SK-N-SH (cell line): ENCODE data around the gene NUMA1. TPM values are rescaled to one million over a fixed set of nuclear protein-coding genes. Genes with fewer than 3 reads are reported as not detected.
A peak's percentile ranks its signal among the peaks of the same experiment; 100 is the strongest.

Experiments
- CTCF ChIA-PET: fragments of 300-600, 350-600 bp; formaldehyde crosslinking; extraction: SDS; loops from one replicate; lab custom pipeline; 2021; lab: Yijun Ruan, JAX
- POLR2A ChIA-PET: fragments of 350-600 bp; sonication (Branson Sonifier 250); formaldehyde crosslinking; extraction: SDS; loops from one replicate; lab custom pipeline; 2020; ENCODE audit warnings: antibody characterized with exemption, inconsistent platforms; lab: Yijun Ruan, JAX
- DNase-seq: peaks from one replicate; pipeline ENCODE4 v3.0.0; 2012
- H2AFZ ChIP-seq: fragments of 200-600 bp; sonication (generic); 2 replicates; pipeline ENCODE4 v1.8.1; 2016; ENCODE audit warnings: antibody characterized with exemption, mild to moderate bottlenecking, low read depth
- H3F3A ChIP-seq: fragments of 200-600 bp; sonication (generic); replicated peaks from 2 replicates; pipeline ENCODE3; 2016; ENCODE audit warnings: antibody characterized with exemption, mild to moderate bottlenecking; ENCODE audit not compliant: insufficient read depth
- H3K27ac ChIP-seq, 2 experiments: fragments of 200-500 bp in 1 of 2; fragments of 200-600 bp in 1 of 2; sonication (Bioruptor generic) in 1 of 2; sonication (generic), shearing (Covaris generic) in 1 of 2; 2 replicates each; pipeline versions ENCODE4 v1.5.1 to v1.6.1; 2014 to 2016; ENCODE audit warnings: low read depth in 2 of 2, inconsistent platforms in 1 of 2, low read length in 1 of 2, mild to moderate bottlenecking in 1 of 2, mixed read lengths in 1 of 2
- H3K27me3 ChIP-seq: fragments of 200-600 bp; sonication (generic), shearing (Covaris generic); 2 replicates; pipeline ENCODE4 v1.6.1; 2016; ENCODE audit warnings: mixed run types; ENCODE audit not compliant: insufficient read depth
- H3K36me3 ChIP-seq, 2 experiments: fragments of 200-500 bp in 1 of 2; fragments of 200-600 bp in 1 of 2; sonication (Bioruptor generic) in 1 of 2; sonication (generic) in 1 of 2; replicated peaks in 1 of 2; 2 replicates each; pipeline versions ENCODE3 to v1.5.1; 2014 to 2016; ENCODE audit warnings: low read length in 1 of 2, mild to moderate bottlenecking in 1 of 2; ENCODE audit not compliant: insufficient read depth in 2 of 2, control insufficient read depth in 1 of 2
- H3K4me1 ChIP-seq, 2 experiments: fragments of 200-500 bp in 1 of 2; fragments of 200-600 bp in 1 of 2; sonication (Bioruptor generic) in 1 of 2; sonication (generic), shearing (Covaris generic) in 1 of 2; 2 replicates each; pipeline versions ENCODE4 v1.5.1 to v1.6.1; 2014 to 2016; ENCODE audit warnings: low read depth in 1 of 2, low read length in 1 of 2, mixed run types in 1 of 2; ENCODE audit not compliant: insufficient read depth in 2 of 2, control insufficient read depth in 1 of 2
- H3K4me2 ChIP-seq: fragments of 200-600 bp; sonication (generic), shearing (Covaris generic); 2 replicates; pipeline ENCODE4 v1.6.1; 2017; ENCODE audit warnings: mixed run types
- H3K4me3 ChIP-seq, 2 experiments: fragments of 200-500 bp in 1 of 2; fragments of 200-600 bp in 1 of 2; sonication (Bioruptor generic) in 1 of 2; sonication (generic), shearing (Covaris generic) in 1 of 2; 2 replicates each; pipeline versions ENCODE4 v1.5.1 to v1.8.1; 2014 to 2016; ENCODE audit warnings: low read depth in 2 of 2, inconsistent platforms in 1 of 2, low read length in 1 of 2, mild to moderate bottlenecking in 1 of 2, mixed read lengths in 1 of 2, moderate library complexity in 1 of 2
- H3K79me2 ChIP-seq: fragments of 200-600 bp; sonication (generic); 2 replicates; pipeline ENCODE4 v1.8.1; 2017; ENCODE audit warnings: mild to moderate bottlenecking; ENCODE audit not compliant: insufficient read depth
- H3K9ac ChIP-seq: fragments of 200-600 bp; sonication (generic); 2 replicates; pipeline ENCODE4 v1.6.1; 2017; ENCODE audit warnings: mixed run types
- H3K9me2 ChIP-seq: fragments of 200-600 bp; sonication (generic); 2 replicates; pipeline ENCODE4 v1.6.1; 2017; ENCODE audit warnings: mixed run types
- H3K9me3 ChIP-seq: fragments of 200-600 bp; sonication (generic); 2 replicates; pipeline ENCODE4 v1.6.1; 2017; ENCODE audit warnings: mixed run types, mild to moderate bottlenecking, moderate library complexity
- H4K20me1 ChIP-seq: fragments of 200-600 bp; sonication (generic); 2 replicates; pipeline ENCODE4 v1.6.1; 2017; ENCODE audit warnings: mild to moderate bottlenecking, mixed run types; ENCODE audit not compliant: insufficient read depth
- CHD2 ChIP-seq: fragments of 150-350 bp; IDR thresholded peaks from 2 replicates; pipeline ENCODE4 v1.6.1; 2018; ENCODE audit warnings: low read length; ENCODE audit not compliant: partially characterized antibody
- EP300 ChIP-seq, 2 experiments: IDR thresholded peaks; 2 replicates each; pipeline versions ENCODE4 v1.4.0 to v1.6.1; 2012; ENCODE audit warnings: borderline replicate concordance in 1 of 2, low read depth in 1 of 2, low read length in 1 of 2
- EZH2phosphoT487 ChIP-seq: fragments of 200-600 bp; sonication (generic); IDR thresholded peaks from 2 replicates; pipeline ENCODE4 v1.6.1; 2017; ENCODE audit warnings: low read depth, mixed run types, mild to moderate bottlenecking, antibody characterized with exemption, moderate library complexity, borderline replicate concordance
- FOXJ3 ChIP-seq: sonication (generic); formaldehyde crosslinking; IDR thresholded peaks from 2 replicates; pipeline ENCODE4 v1.5.1; 2020; ENCODE audit warnings: mild to moderate bottlenecking, missing genetic modification reagents
- JUND ChIP-seq: IDR thresholded peaks from 2 replicates; pipeline ENCODE4 v1.4.0; 2012
- NFIC ChIP-seq: IDR thresholded peaks from 2 replicates; pipeline ENCODE4 v1.4.0; 2012; ENCODE audit warnings: borderline replicate concordance
- NRF1 ChIP-seq: IDR thresholded peaks from 2 replicates; pipeline ENCODE4 v1.6.1; 2012; ENCODE audit warnings: low read depth, mild to moderate bottlenecking, low read length
- RFX5 ChIP-seq: IDR thresholded peaks from 2 replicates; pipeline ENCODE4 v1.6.1; 2012; ENCODE audit warnings: mild to moderate bottlenecking, improper control_type of control experiment, low read length
- RXRA ChIP-seq: IDR thresholded peaks from 2 replicates; pipeline ENCODE4 v1.4.0; 2012; ENCODE audit warnings: low read depth, mild to moderate bottlenecking, borderline replicate concordance
- SMC3 ChIP-seq: IDR thresholded peaks from 2 replicates; pipeline ENCODE4 v1.6.1; 2012; ENCODE audit warnings: low read depth, low read length, improper control_type of control experiment
- TAF1 ChIP-seq: IDR thresholded peaks from 2 replicates; pipeline ENCODE4 v1.6.1; 2012; ENCODE audit warnings: low read depth, mild to moderate bottlenecking, low read length, moderate library complexity, borderline replicate concordance
- TCF12 ChIP-seq: IDR thresholded peaks from 2 replicates; pipeline ENCODE4 v1.4.0; 2012
- TEAD4 ChIP-seq: IDR thresholded peaks from 2 replicates; pipeline ENCODE4 v1.4.0; 2012; ENCODE audit warnings: mild to moderate bottlenecking, borderline replicate concordance; ENCODE audit not compliant: insufficient read depth
- WGBS: methylation state at CpG from one replicate; pipeline ENCODE4 v1.1.6; 2017; ENCODE audit warnings: low lambda C conversion rate; 5-methylcytosine and 5-hydroxymethylcytosine counted together
- polyA plus RNA-seq, 3 experiments: library from polyadenylated mRNA; depleted of rRNA; stranded (reverse); fragments of >200 nt; gene quantifications; 2 replicates each; pipeline ENCODE4 v1.2.3, GENCODE V29; 2012
- TF ChIP-seq, protein P1 (sequence below): IDR thresholded peaks from 2 replicates; pipeline ENCODE4 v1.4.0; 2012; ENCODE audit warnings: low read depth, borderline replicate concordance
- TF ChIP-seq, protein P2 (sequence below): IDR thresholded peaks from 2 replicates; pipeline ENCODE4 v1.4.0; 2012; ENCODE audit warnings: low read depth
- TF ChIP-seq, protein P3 (sequence below): IDR thresholded peaks from 2 replicates; pipeline ENCODE4 v1.6.1; 2012; ENCODE audit warnings: mild to moderate bottlenecking, low read depth, low read length, moderate library complexity

Gene NUMA1
- polyA plus RNA-seq, 1 of the 3 experiments (the other 2 are of a cell fraction), result 111 TPM

DNA sequence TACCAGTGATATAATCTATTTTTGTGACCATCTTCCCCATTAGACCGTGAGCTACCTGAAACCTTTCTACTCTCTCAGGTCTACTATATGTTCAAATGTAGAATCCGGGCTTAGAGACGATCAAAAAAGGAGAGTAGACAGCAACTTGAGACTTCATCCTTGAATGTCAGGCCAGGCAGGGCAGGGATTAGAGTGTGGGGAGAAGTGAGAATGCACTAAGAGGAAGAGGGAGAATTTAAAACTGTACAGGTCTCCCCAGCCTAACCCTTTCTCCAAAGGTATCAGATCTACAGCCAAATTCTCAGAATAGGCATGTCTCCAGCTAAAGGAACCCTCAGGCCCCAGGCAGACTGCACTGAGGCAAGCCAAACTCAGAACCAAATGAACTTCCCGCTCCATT, 21.8 kb upstream of the NUMA1 start:
- CTCF ChIA-PET, result interaction anchor here (0.6 to 16.4 kb wide), 11 partner anchors 9 to 378 kb away, joined by 3 to 416 read pairs (median 5); partner anchors contain the start of gene CLPB
- Histone ChIP-seq H3K4me3 (peak overlapping the region; percentile 88 to 89), H3K27me3 (no peaks in the 10 kb centered on the region), H3K27ac (peak overlapping the region; percentile 89 to 97; a peak in 3 of 4 replicates), H3K9me2 (no peaks in the 10 kb centered on the region), H3K4me1 (peaks cover 4 to 28% of the 10 kb centered on the region in 2 experiments; a peak in 2 of 4 replicates), H4K20me1 (no peaks in the 10 kb centered on the region), H3K9ac (peak overlapping the region; percentile 93), H3K9me3 (no peaks in the 10 kb centered on the region), H3K79me2 (peaks cover 42% of the 10 kb centered on the region), H3K36me3 (peaks cover 9 to 39% of the 10 kb centered on the region in 2 experiments), H3K4me2 (peak overlapping the region; percentile 96), H3F3A (peaks cover 9% of the 10 kb centered on the region), H2AFZ (no peak overlapping the region)
- no peak for DNase-seq
- TF ChIP-seq, protein P1, sequence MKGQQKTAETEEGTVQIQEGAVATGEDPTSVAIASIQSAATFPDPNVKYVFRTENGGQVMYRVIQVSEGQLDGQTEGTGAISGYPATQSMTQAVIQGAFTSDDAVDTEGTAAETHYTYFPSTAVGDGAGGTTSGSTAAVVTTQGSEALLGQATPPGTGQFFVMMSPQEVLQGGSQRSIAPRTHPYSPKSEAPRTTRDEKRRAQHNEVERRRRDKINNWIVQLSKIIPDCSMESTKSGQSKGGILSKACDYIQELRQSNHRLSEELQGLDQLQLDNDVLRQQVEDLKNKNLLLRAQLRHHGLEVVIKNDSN, result no peak
- TF ChIP-seq EP300 (IDR thresholded peaks at IDR 0.05; ENCODE audit: borderline replicate concordance in 1 of 2, low read depth in 1 of 2, low read length in 1 of 2), result no peak
- TF ChIP-seq, protein P2, sequence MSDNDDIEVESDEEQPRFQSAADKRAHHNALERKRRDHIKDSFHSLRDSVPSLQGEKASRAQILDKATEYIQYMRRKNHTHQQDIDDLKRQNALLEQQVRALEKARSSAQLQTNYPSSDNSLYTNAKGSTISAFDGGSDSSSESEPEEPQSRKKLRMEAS, result no peak
- TF ChIP-seq JUND, result no peak
- no peak for TF ChIP-seq FOXJ3 (CRISPR knock-in tag)
- TF ChIP-seq SMC3, result no peak
- no peak for TF ChIP-seq TCF12
- no peak for TF ChIP-seq NFIC
- no peak for TF ChIP-seq TAF1
- TF ChIP-seq RFX5, result no peak
- TF ChIP-seq NRF1, result no peak
- TF ChIP-seq TEAD4, result no peak
- TF ChIP-seq, protein P3, sequence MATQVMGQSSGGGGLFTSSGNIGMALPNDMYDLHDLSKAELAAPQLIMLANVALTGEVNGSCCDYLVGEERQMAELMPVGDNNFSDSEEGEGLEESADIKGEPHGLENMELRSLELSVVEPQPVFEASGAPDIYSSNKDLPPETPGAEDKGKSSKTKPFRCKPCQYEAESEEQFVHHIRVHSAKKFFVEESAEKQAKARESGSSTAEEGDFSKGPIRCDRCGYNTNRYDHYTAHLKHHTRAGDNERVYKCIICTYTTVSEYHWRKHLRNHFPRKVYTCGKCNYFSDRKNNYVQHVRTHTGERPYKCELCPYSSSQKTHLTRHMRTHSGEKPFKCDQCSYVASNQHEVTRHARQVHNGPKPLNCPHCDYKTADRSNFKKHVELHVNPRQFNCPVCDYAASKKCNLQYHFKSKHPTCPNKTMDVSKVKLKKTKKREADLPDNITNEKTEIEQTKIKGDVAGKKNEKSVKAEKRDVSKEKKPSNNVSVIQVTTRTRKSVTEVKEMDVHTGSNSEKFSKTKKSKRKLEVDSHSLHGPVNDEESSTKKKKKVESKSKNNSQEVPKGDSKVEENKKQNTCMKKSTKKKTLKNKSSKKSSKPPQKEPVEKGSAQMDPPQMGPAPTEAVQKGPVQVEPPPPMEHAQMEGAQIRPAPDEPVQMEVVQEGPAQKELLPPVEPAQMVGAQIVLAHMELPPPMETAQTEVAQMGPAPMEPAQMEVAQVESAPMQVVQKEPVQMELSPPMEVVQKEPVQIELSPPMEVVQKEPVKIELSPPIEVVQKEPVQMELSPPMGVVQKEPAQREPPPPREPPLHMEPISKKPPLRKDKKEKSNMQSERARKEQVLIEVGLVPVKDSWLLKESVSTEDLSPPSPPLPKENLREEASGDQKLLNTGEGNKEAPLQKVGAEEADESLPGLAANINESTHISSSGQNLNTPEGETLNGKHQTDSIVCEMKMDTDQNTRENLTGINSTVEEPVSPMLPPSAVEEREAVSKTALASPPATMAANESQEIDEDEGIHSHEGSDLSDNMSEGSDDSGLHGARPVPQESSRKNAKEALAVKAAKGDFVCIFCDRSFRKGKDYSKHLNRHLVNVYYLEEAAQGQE, result no peak
- no peak for TF ChIP-seq RXRA
- no peak for TF ChIP-seq CHD2
- no peak for TF ChIP-seq EZH2phosphoT487
- 30% methylated on average over 4 of the region's 4 CpGs for WGBS
- POLR2A ChIA-PET, result interaction anchor here (2.3 kb wide), 1 partner anchor 10 kb away, joined by 11 read pairs; the partner anchor contains the start of gene ANAPC15
